Measurements from ENCODE around the gene TNRC6B. TPM values are rescaled to one million over a fixed set of nuclear protein-coding genes. Genes with fewer than 3 reads are reported as not detected.
A peak's percentile ranks its signal among the peaks of the same experiment; 100 is the strongest.

The TNRC6B gene
- total RNA-seq, 1 donor from 2014 or later: 51.2 TPM

GRCh38 chr22:40341604-40342003 is 163.9 kb downstream of the TNRC6B start:
- Mint-ChIP-seq H3K4me3 (ENCODE audit: unreplicated experiment) (no peak overlapping the region), H3K4me1 (ENCODE audit: low read depth, unreplicated experiment) (no peaks in the 10 kb centered on the region), H3K9me3 (ENCODE audit: unreplicated experiment) (no peaks in the 10 kb centered on the region), H3K27me3 (ENCODE audit: low read depth, unreplicated experiment) (no peaks in the 10 kb centered on the region), H3K36me3 (ENCODE audit: low read depth, unreplicated experiment) (peaks cover 7% of the 10 kb centered on the region), H3K27ac (ENCODE audit: unreplicated experiment) (peak overlapping the region; percentile 44)
- no peaks in the 10 kb centered on the region for H3K9me3 ChIP-seq (ENCODE audit: insufficient read depth, low read depth, low read length)
- H3K9ac ChIP-seq (ENCODE audit: low read length): no peak overlapping the region
- no peak for FAIRE-seq
- H3K4me1 ChIP-seq (ENCODE audit: insufficient read depth, low read length): peaks cover 5% of the 10 kb centered on the region
- no peaks in the 10 kb centered on the region for H4K20me1 ChIP-seq (ENCODE audit: insufficient read depth, low read length)
- no peak overlapping the region for H3K4me3 ChIP-seq (ENCODE audit: insufficient read depth, low read depth, low read length)
- DNase-seq (ENCODE audit: low read depth): no peak
- no peaks in the 10 kb centered on the region for H3K36me3 ChIP-seq (ENCODE audit: insufficient read depth, low read length)
- H3K4me2 ChIP-seq (ENCODE audit: low read length): no peak overlapping the region
- peaks cover 3% of the 10 kb centered on the region for H3K79me2 ChIP-seq (ENCODE audit: insufficient read depth, low read length)
- no peaks in the 10 kb centered on the region for H3K27me3 ChIP-seq (ENCODE audit: insufficient read depth, low read length)
- TF ChIP-seq CTCF (IDR thresholded peaks at IDR 0.05; ENCODE audit: insufficient read depth, low read depth, low read length) (no peak), EZH2 (IDR thresholded peaks at IDR 0.05; ENCODE audit: insufficient read depth, low read length) (no peak)
- no peak overlapping the region for H3K27ac ChIP-seq (ENCODE audit: low read depth, low read length)
- H2AFZ ChIP-seq (ENCODE audit: low read depth, low read length): no peak overlapping the region

GRCh38 chr22:40342521-40342920 is 164.8 kb downstream of the TNRC6B start:
- H4K20me1 ChIP-seq (ENCODE audit: insufficient read depth, low read length): peaks cover 6% of the 10 kb centered on the region
- DNase-seq (ENCODE audit: low read depth) (no peak), FAIRE-seq (no peak)
- no peaks in the 10 kb centered on the region for H3K9me3 ChIP-seq (ENCODE audit: insufficient read depth, low read depth, low read length)
- H3K36me3 ChIP-seq (ENCODE audit: insufficient read depth, low read length): no peaks in the 10 kb centered on the region
- no peak overlapping the region for H3K27ac ChIP-seq (ENCODE audit: low read depth, low read length)
- H3K27ac Mint-ChIP-seq (ENCODE audit: unreplicated experiment): no peak overlapping the region
- H3K4me3 Mint-ChIP-seq (ENCODE audit: unreplicated experiment): no peak overlapping the region
- peaks cover 3% of the 10 kb centered on the region for H3K4me1 Mint-ChIP-seq (ENCODE audit: low read depth, unreplicated experiment)
- TF ChIP-seq CTCF (IDR thresholded peaks at IDR 0.05; ENCODE audit: insufficient read depth, low read depth, low read length) (no peak), EZH2 (IDR thresholded peaks at IDR 0.05; ENCODE audit: insufficient read depth, low read length) (no peak)
- no peaks in the 10 kb centered on the region for H3K9me3 Mint-ChIP-seq (ENCODE audit: unreplicated experiment)
- H2AFZ ChIP-seq (ENCODE audit: low read depth, low read length): no peak overlapping the region
- peaks cover 8% of the 10 kb centered on the region for H3K4me1 ChIP-seq (ENCODE audit: insufficient read depth, low read length)
- no peak overlapping the region for H3K9ac ChIP-seq (ENCODE audit: low read length)
- H3K36me3 Mint-ChIP-seq (ENCODE audit: low read depth, unreplicated experiment): peaks cover 7% of the 10 kb centered on the region
- H3K27me3 Mint-ChIP-seq (ENCODE audit: low read depth, unreplicated experiment): no peaks in the 10 kb centered on the region
- H3K4me2 ChIP-seq (ENCODE audit: low read length): no peak overlapping the region
- H3K79me2 ChIP-seq (ENCODE audit: insufficient read depth, low read length): peaks cover 12% of the 10 kb centered on the region
- H3K27me3 ChIP-seq (ENCODE audit: insufficient read depth, low read length): no peaks in the 10 kb centered on the region
- no peak overlapping the region for H3K4me3 ChIP-seq (ENCODE audit: insufficient read depth, low read depth, low read length)

GRCh38 chr22:40345271-40345670 is 167.5 kb downstream of the TNRC6B start:
- Histone ChIP-seq H3K27me3 (ENCODE audit: insufficient read depth, low read length) (no peaks in the 10 kb centered on the region), H2AFZ (ENCODE audit: low read depth, low read length) (no peak overlapping the region), H3K27ac (ENCODE audit: low read depth, low read length) (no peak overlapping the region), H3K36me3 (ENCODE audit: insufficient read depth, low read length) (no peaks in the 10 kb centered on the region), H3K4me1 (ENCODE audit: insufficient read depth, low read length) (peaks cover 17% of the 10 kb centered on the region), H3K9me3 (ENCODE audit: insufficient read depth, low read depth, low read length) (no peaks in the 10 kb centered on the region), H3K79me2 (ENCODE audit: insufficient read depth, low read length) (peaks cover 36% of the 10 kb centered on the region), H3K4me3 (ENCODE audit: insufficient read depth, low read depth, low read length) (peak overlapping the region; percentile 87), H3K4me2 (ENCODE audit: low read length) (peak overlapping the region; percentile 94), H4K20me1 (ENCODE audit: insufficient read depth, low read length) (peaks cover 29% of the 10 kb centered on the region), H3K9ac (ENCODE audit: low read length) (no peak overlapping the region)
- DNase-seq (ENCODE audit: low read depth): peak; percentile 27
- H3K27ac Mint-ChIP-seq (ENCODE audit: unreplicated experiment): peak overlapping the region; percentile 55
- H3K27me3 Mint-ChIP-seq (ENCODE audit: low read depth, unreplicated experiment): no peaks in the 10 kb centered on the region
- FAIRE-seq: no peak
- TF ChIP-seq CTCF (IDR thresholded peaks at IDR 0.05; ENCODE audit: insufficient read depth, low read depth, low read length) (no peak), EZH2 (IDR thresholded peaks at IDR 0.05; ENCODE audit: insufficient read depth, low read length) (no peak)
- H3K9me3 Mint-ChIP-seq (ENCODE audit: unreplicated experiment): no peaks in the 10 kb centered on the region
- H3K4me3 Mint-ChIP-seq (ENCODE audit: unreplicated experiment): peak overlapping the region; percentile 96
- H3K36me3 Mint-ChIP-seq (ENCODE audit: low read depth, unreplicated experiment): peaks cover 4% of the 10 kb centered on the region
- H3K4me1 Mint-ChIP-seq (ENCODE audit: low read depth, unreplicated experiment): peaks cover 8% of the 10 kb centered on the region

All from astrocyte (in vitro differentiated cells and primary cell).